ENCODE measurements around the gene TAF9. TPM values are rescaled to one million over a fixed set of nuclear protein-coding genes. Genes with fewer than 3 reads are reported as not detected.

TAF9 gene
- total RNA-seq, 2 donors from 2014 or later: 35.2 to 41.5 TPM

DNA sequence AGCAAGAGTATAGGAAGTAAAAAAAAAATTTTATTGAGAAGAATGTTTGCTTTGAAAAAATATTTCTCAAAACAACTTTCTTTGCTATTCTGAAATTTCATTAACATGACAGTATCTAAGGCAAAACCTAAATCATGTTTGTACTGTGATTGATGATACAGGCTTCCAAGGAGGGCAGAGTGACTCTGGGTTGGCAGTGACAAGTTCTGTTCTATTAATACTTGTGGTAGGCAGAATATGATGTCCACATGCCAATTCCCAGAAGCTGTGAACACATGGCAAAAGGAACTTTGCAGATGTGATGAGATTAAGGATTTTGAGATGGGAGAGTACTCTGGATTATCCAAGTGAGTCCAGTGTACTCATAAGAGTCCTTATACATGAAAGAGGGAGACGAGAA, 53.3 kb downstream of the TAF9 start:
- DNase-seq (ENCODE audit: low spot score): no peak
- no peak overlapping the region for H3K27ac ChIP-seq
- TF ChIP-seq CTCF (IDR thresholded peaks at IDR 0.05): no peak
- no peaks in the 10 kb centered on the region for H3K27me3 ChIP-seq
- H3K36me3 ChIP-seq: no peaks in the 10 kb centered on the region
- H3K4me1 ChIP-seq: no peaks in the 10 kb centered on the region
- no peaks in the 10 kb centered on the region for H3K9me3 ChIP-seq
- H3K4me3 ChIP-seq: no peak overlapping the region

Other genes with a start within 250 kb of the TAF9 start
- 1 to 10 TPM; 1.2 to 5.6 TPM for gene CCNB1, start 202.4 kb downstream of the TAF9 start, total RNA-seq
- 1 to 10 TPM; 1.3 to 2.0 TPM for gene CENPH, start 179.9 kb downstream of the TAF9 start, total RNA-seq
- gene CDK7, start 134.6 kb downstream of the TAF9 start, total RNA-seq: 10 to 100 TPM in 1 of 2 donors, 1 to 10 TPM in 1; 9.2 to 11.3 TPM
- 1 to 10 TPM; 2.7 to 2.8 TPM for gene CCDC125, start 36.7 kb downstream of the TAF9 start, total RNA-seq
- 10 to 100 TPM; 14.5 to 15.7 TPM for gene AK6, start within 50 bp of the TAF9 start, total RNA-seq
- gene RAD17, start 298 bp upstream of the TAF9 start, total RNA-seq: 10 to 100 TPM in 1 of 2 donors, 1 to 10 TPM in 1; 9.3 to 17.9 TPM
- gene MARVELD2, start 45.6 kb upstream of the TAF9 start, total RNA-seq: 1 to 10 TPM; 1.6 to 2.3 TPM
- 1 to 10 TPM; 2.7 to 3.2 TPM for gene OCLN, start 123.3 kb upstream of the TAF9 start, total RNA-seq
- 10 to 100 TPM; 11.0 to 12.9 TPM for gene GTF2H2C, start 190.7 kb upstream of the TAF9 start, total RNA-seq